ENCODE data around the gene CEMIP.

The CEMIP gene

GRCh38 chr15:80822676-80823075 is 43.5 kb downstream of the CEMIP start:
- DNase-seq (ENCODE audit: low read depth) = no peak

- DNase-seq (ENCODE audit: low read depth) = no peak
Observed at GRCh38 chr15:80823120-80823519, 44.0 kb downstream of the CEMIP start.

- DNase-seq (ENCODE audit: low read depth) = no peak
Observed at GRCh38 chr15:80823995-80824394, 44.8 kb downstream of the CEMIP start.

- no peak for DNase-seq (ENCODE audit: low read depth)
Observed at GRCh38 chr15:80825361-80826030, 46.3 kb downstream of the CEMIP start.

GRCh38 chr15:80828796-80829195 is 49.6 kb downstream of the CEMIP start:
- DNase-seq (ENCODE audit: low read depth) = no peak

- DNase-seq (ENCODE audit: low read depth) = no peak
Observed at GRCh38 chr15:80830677-80831076, 51.5 kb downstream of the CEMIP start.

- no peak for DNase-seq (ENCODE audit: low read depth)
Observed at GRCh38 chr15:80831192-80831591, 52.0 kb downstream of the CEMIP start.

GRCh38 chr15:80831606-80832224 is 52.5 kb downstream of the CEMIP start:
- no peak for DNase-seq (ENCODE audit: low read depth)

- no peak for DNase-seq (ENCODE audit: low read depth)
Observed at GRCh38 chr15:80832686-80833085, 53.5 kb downstream of the CEMIP start.

GRCh38 chr15:80834402-80834801 is 55.2 kb downstream of the CEMIP start:
- DNase-seq (ENCODE audit: low read depth) = no peak

- DNase-seq (ENCODE audit: low read depth) = no peak
Observed at GRCh38 chr15:80834906-80835305, 55.7 kb downstream of the CEMIP start.

- DNase-seq (ENCODE audit: low read depth) = no peak
Observed at GRCh38 chr15:80835336-80835735, 56.2 kb downstream of the CEMIP start.

GRCh38 chr15:80836223-80836622 is 57.1 kb downstream of the CEMIP start:
- DNase-seq (ENCODE audit: low read depth) = no peak

- DNase-seq (ENCODE audit: low read depth) = no peak
Observed at GRCh38 chr15:80837006-80837405, 57.8 kb downstream of the CEMIP start.

GRCh38 chr15:80838012-80838411 is 58.8 kb downstream of the CEMIP start:
- DNase-seq (ENCODE audit: low read depth) = no peak

GRCh38 chr15:80838666-80839065 is 59.5 kb downstream of the CEMIP start:
- DNase-seq (ENCODE audit: low read depth) = no peak

GRCh38 chr15:80839764-80840130 is 60.6 kb downstream of the CEMIP start:
- DNase-seq (ENCODE audit: low read depth) = no peak

GRCh38 chr15:80840182-80841130 is 61.3 kb downstream of the CEMIP start:
- no peak for DNase-seq (ENCODE audit: low read depth)

GRCh38 chr15:80841541-80841940 is 62.4 kb downstream of the CEMIP start:
- no peak for DNase-seq (ENCODE audit: low read depth)

GRCh38 chr15:80844011-80844732 is 65.0 kb downstream of the CEMIP start:
- DNase-seq (ENCODE audit: low read depth) = no peak

GRCh38 chr15:80846031-80846815 is 67.1 kb downstream of the CEMIP start:
- DNase-seq (ENCODE audit: low read depth) = no peak
